ENCODE results near the gene KCNK3.

The KCNK3 gene

DNA sequence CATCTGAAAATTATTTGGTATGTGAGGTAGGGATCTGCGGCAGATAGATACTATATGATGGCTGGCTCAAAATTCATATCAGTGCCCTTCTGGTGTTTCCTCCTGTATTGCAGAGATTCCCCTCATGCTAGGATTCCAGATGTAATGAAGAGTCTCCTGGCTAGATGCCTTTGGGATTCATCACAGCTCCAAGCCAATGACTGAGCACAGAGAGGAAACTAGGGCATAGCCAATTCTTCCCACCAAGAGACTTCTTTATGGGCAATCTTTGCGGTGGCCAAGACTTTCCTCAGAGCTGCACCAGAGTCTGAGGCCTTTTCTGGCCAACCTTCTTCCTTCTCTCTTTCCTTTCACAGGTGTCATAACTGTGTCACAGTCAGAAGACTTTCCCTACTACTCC, 25.9 kb upstream of the KCNK3 start:
- DNase-seq: no peak

DNA sequence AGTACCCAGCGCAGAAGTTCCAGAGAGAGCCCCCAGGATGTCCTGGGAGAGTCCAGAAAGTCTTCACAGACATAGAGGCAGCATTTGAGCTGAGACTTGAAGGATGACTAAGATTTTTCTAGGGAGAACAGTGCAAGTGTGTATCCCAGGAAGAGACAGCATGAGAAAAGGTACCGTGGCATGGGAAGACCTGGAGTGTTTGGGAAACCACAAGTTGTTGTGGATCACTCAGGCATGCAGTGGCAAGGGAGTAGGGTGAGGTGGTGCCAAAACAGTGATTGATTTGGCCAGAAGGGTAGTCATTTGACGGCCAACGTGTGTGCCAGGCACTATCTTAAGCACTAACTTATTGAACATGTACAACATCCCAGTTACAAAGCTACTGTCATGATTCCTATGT, 24.5 kb upstream of the KCNK3 start:
- DNase-seq: no peak

DNA sequence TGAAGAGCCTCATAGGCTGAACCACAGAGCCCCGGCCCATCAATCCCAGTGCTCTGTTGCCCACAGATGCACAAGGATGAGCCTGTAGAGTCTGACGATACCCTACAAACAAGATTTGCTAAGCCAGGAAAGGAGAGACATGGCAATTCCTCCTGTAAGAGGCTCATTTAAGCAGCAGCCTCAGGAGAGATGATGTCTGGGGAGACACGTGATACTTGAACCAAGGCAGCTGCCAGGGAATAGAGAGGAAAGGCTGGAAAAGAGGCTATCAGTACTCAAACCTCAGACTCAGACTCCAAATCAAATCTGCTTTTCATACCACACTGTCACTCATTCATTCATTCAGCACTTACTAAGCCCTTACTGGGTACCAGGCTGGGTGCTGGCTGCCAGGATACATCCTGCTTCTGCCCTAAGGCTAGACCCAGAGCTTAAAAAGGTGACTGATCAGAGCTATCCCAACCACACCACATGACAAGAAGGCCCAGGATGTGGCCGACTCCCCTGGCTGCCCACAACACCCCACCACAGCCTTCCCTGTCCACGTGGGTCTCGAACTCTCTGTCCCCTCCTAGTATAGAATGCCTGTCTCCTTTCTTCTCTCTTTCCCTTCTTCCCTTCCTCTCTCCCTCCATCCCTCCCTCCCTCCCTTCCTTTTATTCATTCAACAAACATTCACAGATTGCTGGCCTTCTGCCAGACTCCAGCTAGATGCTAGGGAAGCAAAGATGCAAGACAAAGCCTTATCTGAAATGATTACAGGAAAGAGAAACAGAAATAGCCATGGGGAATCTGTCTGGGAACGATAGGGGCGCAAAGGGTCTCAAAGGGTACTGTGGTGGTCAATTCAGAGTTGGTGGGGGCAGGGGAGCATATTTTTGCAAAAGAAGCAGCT, 23.4 kb upstream of the KCNK3 start:
- no peak for DNase-seq

DNA sequence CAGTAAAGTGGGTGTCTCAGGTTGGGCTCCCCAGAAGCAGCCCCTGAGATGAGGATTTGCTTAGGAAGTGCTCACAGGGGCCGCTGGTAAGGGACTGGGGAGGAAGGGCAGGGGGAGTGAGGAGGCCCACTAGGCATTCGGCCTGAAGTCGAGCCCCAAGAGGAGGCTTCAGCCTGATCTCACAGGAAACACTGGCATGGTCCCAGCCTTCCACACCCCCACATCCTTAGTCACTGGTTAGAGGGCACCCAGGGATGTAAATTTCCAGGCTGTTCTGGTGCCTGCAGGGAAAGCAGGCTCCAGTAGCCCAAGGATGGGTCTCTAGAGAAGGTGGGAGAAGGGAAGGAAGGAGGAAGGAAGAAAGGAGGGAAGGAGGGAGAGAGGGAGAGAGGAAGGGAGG, 22.4 kb upstream of the KCNK3 start:
- no peak for DNase-seq

DNA sequence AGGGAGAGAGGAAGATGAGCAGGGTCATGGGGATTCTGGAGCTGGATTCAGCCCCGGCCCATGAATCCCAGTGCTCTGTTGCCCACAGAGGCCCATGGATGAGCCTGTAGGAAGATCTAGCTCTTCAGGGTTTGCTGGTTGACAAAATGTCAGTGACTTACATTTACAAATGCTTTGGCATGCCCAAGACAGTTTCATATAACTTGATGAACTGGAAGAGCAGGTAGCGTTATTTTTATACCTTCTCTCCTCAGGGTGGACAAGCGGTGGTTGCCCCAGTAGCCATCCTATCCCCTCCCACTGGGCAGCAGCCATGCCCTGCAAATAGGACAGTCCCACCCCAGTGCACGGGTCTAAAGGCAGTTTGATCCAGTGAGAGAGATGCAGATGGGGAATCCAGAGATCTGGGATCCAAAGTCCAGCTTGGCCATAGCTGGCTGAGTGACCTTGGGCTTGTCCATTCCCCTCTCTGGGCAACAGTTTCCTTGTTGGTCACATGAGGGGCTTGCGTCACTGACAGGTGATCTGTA, 21.5 kb upstream of the KCNK3 start:
- DNase-seq: no peak

DNA sequence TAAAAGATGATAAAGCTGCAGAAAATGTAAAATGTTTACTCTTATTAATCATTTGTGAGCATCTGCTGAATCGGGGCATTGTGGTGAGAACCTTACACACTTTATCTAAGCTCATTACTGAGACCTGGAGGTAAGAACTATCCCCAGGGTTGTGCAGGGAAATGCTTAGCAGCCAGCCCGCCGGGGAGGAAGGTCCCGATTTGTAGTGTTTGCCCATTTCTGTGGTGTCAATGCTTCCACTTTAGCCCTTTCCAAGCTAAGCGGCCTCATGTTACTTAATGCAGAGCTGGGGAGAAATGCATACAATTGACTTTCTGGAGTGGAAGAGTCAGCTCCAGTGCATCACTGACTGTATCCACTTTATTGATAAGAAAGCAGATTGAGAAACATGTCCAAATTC, 20.8 kb upstream of the KCNK3 start:
- no peak for DNase-seq

DNA sequence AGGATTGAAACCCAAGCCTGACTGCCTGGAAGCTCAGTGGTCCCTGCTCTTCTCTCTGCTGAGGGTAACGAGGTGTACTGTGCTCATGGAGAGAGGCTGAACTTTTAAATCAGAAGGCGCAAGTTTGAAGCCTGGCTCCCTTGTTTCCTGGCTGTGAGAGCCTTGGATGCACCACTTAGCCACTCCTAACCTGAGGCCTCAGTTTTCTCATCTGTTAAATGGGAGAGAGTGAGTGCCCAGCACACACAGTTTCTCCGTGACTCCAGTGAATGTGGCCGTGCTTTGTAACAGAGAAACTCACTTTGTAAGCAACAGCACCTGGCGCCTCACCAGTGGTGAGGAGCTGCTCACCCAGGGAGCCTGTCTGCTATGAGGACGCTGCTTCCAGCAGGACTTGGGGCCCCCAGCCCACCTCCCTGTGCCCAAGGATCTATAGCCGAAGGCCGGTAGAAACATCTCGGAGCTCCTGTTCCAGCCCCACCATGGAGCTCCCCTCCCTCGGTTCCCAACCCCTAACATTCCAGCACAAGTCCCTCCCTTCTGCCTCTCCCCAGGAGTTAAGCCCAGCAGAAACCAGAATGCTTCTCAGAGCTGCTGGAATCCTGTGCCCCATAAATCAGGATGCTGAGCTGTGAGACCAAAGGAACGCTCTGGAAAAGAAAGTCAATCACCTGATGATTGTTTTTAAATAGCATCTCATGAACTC, 20.3 kb upstream of the KCNK3 start:
- no peak for DNase-seq

DNA sequence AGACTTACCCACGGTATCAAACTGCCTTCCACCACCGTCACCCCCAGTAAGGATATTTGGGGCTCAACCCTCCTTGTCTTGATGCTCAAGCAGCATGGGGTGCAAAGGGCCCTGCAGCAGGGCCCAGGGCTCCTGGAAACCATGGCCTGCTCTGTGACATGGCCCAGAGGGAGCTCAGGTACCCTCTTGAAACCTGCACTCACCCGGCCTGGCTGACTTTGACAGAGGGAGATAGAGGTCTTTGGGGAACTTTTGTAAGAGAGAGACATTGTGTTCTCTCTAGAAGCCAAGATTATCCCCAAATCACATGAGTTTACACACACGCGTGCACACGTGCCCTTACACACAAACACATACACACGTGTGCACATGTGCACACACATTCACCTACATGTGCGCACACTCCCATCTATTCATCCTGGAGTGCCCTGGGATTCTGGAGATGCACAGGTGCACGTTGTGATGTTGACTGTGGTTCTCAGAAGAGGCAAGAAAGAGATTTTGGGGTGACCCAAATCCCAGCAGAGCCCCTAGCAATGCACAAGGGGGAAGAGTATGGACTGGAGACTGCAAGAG, 19.6 kb upstream of the KCNK3 start:
- no peak for DNase-seq

DNA sequence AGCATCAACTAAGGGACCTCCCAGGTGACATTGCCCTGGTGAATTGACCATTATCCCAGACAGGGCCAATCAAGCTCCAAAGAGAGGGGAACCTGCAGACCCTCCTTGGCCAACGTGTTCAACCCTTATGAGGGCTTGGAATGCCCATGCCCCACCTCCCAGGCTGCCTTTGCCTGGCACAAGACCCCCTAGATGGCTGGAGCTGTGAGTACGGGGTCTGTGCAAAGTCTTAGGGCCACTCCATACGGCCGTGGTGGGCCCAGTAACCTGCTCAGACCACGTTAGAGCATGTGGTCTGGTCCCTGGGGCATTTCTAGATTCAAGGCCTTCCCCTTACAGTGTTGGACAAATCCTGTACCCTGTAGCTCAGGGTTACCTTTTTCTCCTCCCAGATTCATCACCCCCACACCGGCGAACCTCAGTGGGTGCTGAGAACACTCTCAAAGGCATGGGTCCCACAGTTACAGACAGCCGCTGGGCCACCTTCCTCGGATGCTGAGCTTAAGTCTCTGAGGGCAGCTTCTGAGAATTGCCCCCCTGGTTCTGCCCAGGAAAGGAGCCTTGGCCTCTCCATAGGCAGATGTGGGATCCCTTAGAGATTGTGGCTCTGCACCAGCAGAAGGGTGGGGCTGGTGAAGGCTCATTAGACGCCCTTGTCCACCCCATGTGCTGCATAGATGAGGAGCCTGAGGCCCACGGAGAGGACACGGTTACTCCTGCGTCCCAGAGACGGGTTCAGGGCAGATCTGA, 18.3 kb upstream of the KCNK3 start:
- no peak for DNase-seq

DNA sequence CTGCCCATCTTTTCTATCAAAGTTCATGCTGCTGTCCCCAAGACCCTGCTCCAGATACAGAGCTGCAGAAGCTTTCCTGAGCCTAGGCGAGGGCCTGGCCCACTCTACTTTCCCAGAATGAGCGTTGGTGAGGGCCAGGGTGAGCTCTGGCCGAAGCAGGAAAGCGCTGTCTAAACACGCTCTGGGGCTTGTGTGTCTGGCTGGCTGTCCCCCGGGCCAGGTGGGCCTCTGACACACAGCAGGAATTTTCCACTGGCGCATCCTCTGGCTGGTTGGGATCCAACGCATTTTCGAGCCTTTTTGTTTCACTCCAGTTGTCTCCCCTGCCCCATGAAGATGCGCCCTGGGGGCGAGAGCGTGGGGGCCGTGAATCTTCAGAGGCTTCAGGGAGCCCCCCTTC, 17.8 kb upstream of the KCNK3 start:
- DNase-seq: no peak

DNA sequence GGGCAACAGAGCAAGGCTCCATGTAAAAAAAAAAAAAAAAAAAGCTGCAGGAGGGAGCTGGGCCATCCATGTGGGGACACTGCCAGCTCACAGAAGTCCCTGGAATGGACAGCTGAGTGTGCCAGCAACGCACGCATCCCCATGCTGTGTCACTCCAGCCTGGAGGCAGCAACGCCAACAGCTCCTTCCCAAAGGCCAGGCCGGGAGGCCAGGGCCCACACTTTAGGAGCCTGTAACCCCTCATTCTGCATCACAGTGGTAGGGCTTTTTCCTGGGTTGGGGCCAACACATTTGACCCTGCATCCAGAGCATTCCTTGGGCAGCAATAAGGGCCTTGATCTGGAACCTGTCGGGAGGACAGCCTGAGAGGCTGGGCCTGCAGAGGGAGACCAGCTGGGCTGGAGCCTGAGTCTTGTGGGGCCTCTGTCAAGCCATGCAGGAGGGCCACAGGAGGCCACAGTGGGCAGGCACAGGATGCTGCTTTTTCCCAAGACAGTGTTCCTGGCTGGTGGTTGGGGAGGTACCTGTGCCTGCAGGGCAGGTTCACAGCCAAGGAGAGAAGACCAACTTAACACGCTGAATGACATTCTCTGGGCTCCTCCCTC, 16.8 kb upstream of the KCNK3 start:
- DNase-seq: no peak

DNA sequence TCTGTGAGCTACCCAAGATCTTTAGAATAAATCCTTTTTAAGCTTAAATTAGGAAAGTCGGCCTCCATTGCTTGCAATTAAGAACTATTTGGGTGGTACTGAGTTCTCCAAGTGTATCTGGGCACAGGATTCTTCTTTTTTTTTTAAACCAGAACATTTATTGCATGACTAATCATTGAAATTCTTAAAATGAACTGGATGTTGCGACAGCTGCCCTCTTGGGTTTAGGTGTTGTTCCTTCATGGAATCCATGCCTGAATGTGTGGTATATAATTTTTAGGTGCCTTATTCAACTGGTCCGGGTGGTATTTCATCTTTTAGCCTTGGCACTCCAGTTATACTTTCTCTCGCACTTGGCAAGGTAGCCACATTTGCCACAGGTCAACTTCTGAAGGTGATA, 14.5 kb upstream of the KCNK3 start:
- DNase-seq: no peak

DNA sequence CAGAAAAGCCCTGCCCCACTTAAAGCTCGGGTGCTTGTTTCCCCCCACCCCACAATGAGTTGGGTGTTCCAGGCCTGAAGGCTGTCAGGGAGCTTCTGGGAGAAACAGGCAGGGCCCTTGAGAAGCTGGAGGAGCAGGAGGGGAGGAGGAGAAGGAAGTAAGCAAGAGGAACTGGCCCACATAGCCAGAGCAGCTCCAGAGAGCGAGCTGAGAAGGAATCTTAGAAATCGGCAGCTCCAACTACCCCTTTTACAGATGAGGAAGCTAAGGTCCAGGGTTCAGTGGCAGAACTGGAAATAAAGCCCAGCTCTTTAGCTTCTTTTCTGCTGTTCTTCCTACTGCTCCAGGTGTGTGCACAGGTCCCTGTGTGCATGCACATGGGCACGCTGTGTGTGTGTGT, 12.7 kb upstream of the KCNK3 start:
- peak; percentile 52 to 66 (median 65) for DNase-seq

DNA sequence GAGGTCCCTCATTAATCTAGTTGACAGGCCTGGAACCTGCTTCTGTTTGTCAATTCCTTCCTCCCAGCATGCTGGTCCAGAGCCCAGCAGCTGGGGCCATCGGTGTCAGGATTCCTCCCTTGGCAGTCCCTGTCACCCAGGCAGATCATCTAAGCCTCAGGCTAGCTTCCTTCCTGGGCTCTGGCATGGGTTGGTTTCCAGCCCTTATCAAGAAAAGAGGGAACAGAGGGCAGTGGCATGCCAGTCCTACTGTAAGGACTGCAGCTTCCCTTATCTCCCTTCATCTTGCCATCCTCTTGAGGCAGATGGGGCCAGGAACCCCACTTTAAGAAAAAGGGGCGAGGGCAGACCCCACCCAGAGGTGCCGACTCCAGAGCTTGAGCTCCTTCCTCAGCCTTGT, 10.9 kb upstream of the KCNK3 start:
- DNase-seq: no peak

DNA sequence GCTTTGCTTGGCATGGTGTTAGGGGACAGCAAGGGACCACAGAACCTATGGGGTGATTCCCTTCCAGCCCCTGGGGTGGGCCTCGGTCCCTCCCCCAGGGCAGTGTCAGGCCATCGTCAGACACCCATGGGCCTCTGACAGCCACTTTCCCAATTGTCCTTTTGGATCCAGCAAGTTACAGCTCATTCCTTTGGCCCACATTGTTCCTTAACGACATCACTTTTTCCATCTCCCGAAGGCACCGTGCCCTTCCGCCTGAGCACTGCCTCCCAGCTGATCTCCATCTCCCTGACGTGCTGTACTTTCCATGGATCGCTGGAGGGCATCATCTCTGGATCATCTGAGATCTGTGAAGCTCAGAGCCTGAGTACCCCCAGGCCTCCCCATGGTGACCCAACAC, 10.4 kb upstream of the KCNK3 start:
- no peak for DNase-seq

DNA sequence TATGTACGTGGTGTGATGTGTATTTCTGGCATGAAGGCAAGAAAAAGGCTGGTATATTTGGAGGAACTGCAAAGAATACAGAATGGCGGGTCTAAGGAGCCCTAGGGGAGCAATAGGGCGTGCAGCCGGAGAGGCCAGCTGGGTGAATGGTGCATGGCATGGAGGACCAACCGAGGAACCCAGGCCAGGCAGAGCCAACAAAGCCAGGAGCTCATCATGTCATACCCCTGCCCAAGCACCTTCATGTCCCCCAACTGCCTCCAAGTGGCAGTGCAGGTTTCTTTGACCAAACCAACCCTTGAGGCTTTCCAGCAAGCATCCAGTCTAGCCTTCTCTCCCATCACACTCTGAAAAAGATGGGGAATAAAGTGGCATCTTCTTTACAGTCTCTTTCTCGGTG, 8.9 kb upstream of the KCNK3 start:
- DNase-seq: no peak

DNA sequence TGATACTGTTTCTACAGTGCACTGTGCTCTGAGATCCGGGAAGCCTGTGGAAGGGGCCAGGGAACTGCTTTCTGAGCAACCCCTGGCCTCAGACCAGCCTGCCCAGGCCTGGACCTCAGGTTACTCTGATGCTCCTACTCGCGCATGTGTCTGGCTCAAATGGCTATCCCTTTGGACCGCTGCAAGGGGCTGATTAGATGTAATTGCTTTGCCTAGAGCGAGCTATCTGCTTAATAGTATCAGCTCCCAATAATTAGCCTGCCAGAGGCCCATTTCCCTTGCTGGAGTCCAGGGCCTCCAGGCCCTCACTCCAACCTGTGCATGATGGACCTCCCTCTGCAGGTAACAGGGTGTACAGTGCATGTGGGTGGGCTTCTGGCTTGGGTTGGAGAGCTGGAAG, 7.2 kb upstream of the KCNK3 start:
- no peak for DNase-seq

DNA sequence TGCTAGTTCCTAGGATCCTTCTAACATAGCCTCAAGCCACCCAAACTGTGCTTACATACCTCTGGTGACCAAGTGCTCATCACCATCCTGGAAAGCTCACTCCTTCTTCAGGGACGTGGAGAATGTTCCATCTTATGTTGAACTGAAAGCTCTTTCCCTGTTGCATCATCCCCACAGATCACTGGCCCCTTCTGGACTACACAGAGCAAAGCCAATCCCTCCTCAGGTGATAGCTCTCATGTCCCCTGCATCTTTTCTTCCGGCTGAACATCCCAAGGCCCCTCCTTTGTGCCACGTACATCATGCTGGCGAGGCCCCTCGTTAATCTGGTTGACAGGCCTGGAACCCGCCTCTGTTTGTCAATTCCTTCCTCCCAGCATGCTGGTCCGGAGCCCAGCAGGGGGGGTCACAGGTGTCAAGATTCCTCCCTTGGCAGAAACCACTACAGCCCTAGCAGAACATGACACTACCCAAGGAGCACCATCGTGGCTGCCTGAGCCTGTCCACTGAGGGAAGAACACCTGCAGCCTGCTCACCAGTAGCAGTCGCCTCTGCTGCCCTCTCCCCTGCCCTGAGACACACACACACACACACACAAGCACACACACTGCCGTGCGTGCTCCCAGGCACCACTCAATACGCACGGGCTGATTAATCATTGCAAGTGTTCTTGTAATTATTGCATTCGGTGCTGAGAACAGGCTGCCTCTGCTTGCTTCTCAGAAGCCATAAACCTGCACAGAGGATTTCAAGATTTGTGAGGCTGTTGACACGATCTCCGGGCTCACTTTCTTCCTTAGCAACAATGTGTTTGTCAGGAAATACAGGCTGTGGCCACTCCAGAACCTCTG, 6.3 kb upstream of the KCNK3 start:
- DNase-seq: no peak

DNA sequence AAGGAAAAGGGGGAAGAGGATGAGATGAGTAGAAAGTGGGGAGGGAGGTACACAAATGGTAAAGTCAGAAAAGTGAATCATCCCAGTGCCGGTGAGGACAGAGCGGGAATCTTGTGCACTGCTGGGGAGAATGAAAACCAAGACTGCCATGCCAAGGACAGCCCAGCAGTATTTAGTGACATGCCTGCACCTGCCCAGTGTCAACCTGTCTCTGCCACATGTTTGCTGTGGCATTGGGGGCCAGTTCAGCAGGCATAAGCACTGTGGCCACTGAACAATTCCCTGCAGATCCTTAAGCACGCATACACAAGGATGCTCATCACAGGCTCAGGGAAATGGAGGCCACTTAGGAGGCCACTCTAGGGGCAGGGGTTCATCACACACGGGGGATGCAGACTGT, 5.2 kb upstream of the KCNK3 start:
- no peak for DNase-seq

DNA sequence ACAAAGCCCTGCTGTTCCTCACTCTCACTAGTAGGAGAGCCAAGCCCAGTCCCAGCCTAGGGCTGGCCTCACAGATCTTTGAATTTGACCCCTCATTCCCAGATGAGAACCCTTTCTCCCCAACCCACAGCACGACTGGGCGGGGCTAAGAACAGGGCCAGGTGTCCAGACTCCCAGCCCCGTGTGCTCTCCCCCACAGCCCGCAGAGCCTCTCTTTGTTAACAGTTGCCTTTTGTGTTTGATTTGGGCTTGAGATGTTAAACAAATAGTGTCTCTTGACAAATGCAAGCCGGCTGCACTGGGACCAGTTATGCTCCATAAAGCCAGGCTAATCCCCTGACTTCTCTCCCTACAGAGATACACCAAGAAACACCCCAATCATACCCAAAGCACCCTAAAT, 4.7 kb upstream of the KCNK3 start:
- DNase-seq: no peak

DNA sequence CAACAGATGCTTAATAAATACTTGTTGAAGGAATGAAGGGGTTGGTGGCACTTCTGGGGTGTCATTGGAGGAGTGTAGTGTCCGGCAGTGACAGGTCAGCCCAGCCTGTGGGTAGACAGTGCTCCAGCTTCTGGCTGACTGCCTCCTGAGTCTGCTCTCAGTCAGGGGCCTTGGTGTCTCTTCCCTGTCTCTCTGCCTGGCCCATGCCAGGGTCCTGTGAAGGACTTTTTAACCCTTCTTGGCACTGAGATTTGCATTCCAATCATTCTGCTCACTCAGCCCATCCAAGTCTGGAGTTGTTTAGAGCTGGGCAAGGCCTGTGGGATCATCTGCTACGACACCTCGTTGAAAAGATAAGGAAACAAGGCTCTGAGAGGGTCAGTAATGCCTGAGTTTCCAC, 1.4 kb upstream of the KCNK3 start:
- no peak for DNase-seq

DNA sequence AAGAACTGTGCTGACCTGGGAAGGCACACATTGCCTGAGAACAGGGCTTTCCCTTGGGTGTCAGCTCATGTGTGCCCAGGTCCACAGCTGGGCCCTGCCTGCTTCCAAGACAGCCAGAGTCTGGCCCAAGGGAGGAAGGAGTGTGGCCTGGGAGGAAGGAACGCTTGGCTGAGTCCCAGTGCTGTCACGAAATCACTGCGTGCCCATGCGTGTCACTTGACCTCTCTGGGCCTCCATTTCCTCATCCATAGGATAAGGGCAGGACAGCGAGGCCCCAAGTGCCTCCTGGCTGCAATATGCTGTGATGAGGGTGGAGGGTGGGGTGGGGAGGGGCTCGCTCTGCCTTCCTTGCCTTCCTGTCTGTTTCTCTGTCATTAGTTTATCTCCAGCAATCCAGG, 642 bp upstream of the KCNK3 start:
- DNase-seq: no peak
